GM23248 (cell line): ENCODE data around the gene GGPS1. TPM values are rescaled to one million over a fixed set of nuclear protein-coding genes. Genes with fewer than 3 reads are reported as not detected.
A peak's percentile ranks its signal among the peaks of the same experiment; 100 is the strongest.

Experiments used
- DNase-seq: peaks from one replicate; pipeline ENCODE4 v3.0.0-alpha.2; 2015
- H2AFZ ChIP-seq: fragments of 200-600 bp; sonication (generic); 2 replicates; pipeline ENCODE4 v1.6.1; 2016; ENCODE audit warnings: antibody characterized with exemption
- H3F3A ChIP-seq: fragments of 200-600 bp; sonication (generic); 2 replicates; pipeline ENCODE4 v1.6.1; 2016; ENCODE audit warnings: mild to moderate bottlenecking, antibody characterized with exemption, mixed run types; ENCODE audit not compliant: insufficient read depth
- H3K27ac ChIP-seq: fragments of 200-600 bp; sonication (generic); 2 replicates; pipeline ENCODE4 v1.5.1; 2016; ENCODE audit warnings: mild to moderate bottlenecking
- H3K27me3 ChIP-seq: fragments of 200-600 bp; sonication (generic); replicated peaks from 2 replicates; pipeline ENCODE4 v1.6.1; 2016; ENCODE audit warnings: mild to moderate bottlenecking; ENCODE audit not compliant: insufficient read depth
- H3K36me3 ChIP-seq: fragments of 200-600 bp; sonication (generic); 2 replicates; pipeline ENCODE4 v1.6.1; 2016; ENCODE audit warnings: low read depth, mild to moderate bottlenecking
- H3K4me1 ChIP-seq: fragments of 200-600 bp; sonication (generic); 2 replicates; pipeline ENCODE4 v1.6.1; 2016; ENCODE audit warnings: mild to moderate bottlenecking; ENCODE audit not compliant: insufficient read depth
- H3K4me2 ChIP-seq: fragments of 200-600 bp; sonication (generic); one replicate; pipeline ENCODE4 v1.6.1; 2016; ENCODE audit warnings: mild to moderate bottlenecking; ENCODE audit not compliant: unreplicated experiment
- H3K4me3 ChIP-seq: fragments of 200-600 bp; sonication (generic); 2 replicates; pipeline ENCODE4 v1.5.1; 2016; ENCODE audit warnings: mild to moderate bottlenecking
- H3K79me2 ChIP-seq: fragments of 200-600 bp; sonication (generic); 2 replicates; pipeline ENCODE4 v1.6.1; 2016; ENCODE audit warnings: mild to moderate bottlenecking; ENCODE audit not compliant: insufficient read depth
- H3K9ac ChIP-seq: fragments of 200-600 bp; sonication (generic); 2 replicates; pipeline ENCODE4 v1.6.1; 2016; ENCODE audit warnings: mild to moderate bottlenecking
- H3K9me2 ChIP-seq: fragments of 200-600 bp; sonication (generic); 2 replicates; pipeline ENCODE4 v1.6.1; 2016; ENCODE audit warnings: mixed run types, mild to moderate bottlenecking, moderate library complexity; ENCODE audit not compliant: insufficient read depth
- H3K9me3 ChIP-seq: fragments of 200-600 bp; sonication (generic); one replicate; pipeline ENCODE4 v1.6.1; 2017; ENCODE audit warnings: low read depth
- H4K20me1 ChIP-seq: fragments of 200-600 bp; sonication (generic); 2 replicates; pipeline ENCODE4 v1.6.0; 2016; ENCODE audit not compliant: insufficient read depth
- EZH2 ChIP-seq: fragments of 200-600 bp; sonication (generic); IDR thresholded peaks from 2 replicates; pipeline ENCODE4 v1.6.1; 2018; ENCODE audit warnings: antibody characterized with exemption, mild to moderate bottlenecking; ENCODE audit not compliant: insufficient read depth, poor library complexity, severe bottlenecking
- EZH2phosphoT487 ChIP-seq: fragments of 200-600 bp; sonication (generic); IDR thresholded peaks from 2 replicates; pipeline ENCODE4 v1.6.1; 2018; ENCODE audit warnings: antibody characterized with exemption, moderate library complexity, mild to moderate bottlenecking, low read depth; ENCODE audit not compliant: insufficient read depth
- WGBS, 2 experiments: methylation state at CpG; one replicate each; pipeline ENCODE4 v1.1.6; 2015 to 2017; ENCODE audit warnings: low lambda C conversion rate in 2 of 2, low coverage in 1 of 2; ENCODE audit errors: missing lambda C conversion rate in 2 of 2; 5-methylcytosine and 5-hydroxymethylcytosine counted together
- in situ Hi-C: fragments of 300-500 bp; cut with MboI; formaldehyde crosslinking; loops from 2 replicates; pipeline ENCODE4 v1.15.0; 2020
- polyA plus RNA-seq: library from polyadenylated mRNA; unstranded; fragments of >200 nt; fragmentation: Nextera tagmentation; extraction: Ambion mirVana; gene quantifications from 2 replicates; pipeline ENCODE4 v1.2.1, GENCODE V29; 2016
- total RNA-seq: library from RNA; depleted of rRNA; stranded (reverse); fragments of >200 nt; shearing (Covaris generic); gene quantifications from 2 replicates; pipeline ENCODE4 v1.2.3, GENCODE V29; 2014

GGPS1 gene
- total and polyA plus RNA-seq, 2 experiments from 2014 or later: 33.6 to 59.9 TPM

DNA sequence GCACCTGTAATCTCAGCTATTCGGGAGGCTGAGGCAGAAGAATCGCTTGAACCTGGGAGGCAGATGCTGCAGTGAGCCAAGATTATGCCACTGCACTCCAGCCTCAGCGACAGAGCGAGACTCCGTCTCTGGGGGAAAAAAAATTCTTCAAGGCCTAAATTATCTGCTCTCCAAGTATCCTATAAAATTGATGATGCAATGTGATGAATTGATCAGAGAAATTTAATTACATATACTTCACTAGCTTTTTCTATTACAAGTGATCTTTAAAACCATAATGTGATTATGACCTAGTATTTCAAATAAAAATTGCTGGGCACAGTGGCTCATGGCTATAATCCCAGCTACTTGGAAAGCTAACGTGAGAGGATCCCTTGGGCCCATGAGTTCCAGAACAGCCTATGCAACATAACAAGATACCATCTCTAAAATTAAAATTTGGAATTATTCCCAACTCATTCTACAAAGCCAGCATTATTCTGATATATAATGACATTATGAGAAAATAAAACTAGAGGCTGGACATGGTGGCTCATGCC, 44.1 kb upstream of the GGPS1 start:
- peaks cover 9% of the 10 kb centered on the region; the same call in 1 of the 2 replicates for H3K4me1 ChIP-seq
- H3K4me3 ChIP-seq: no peak overlapping the region
- in situ Hi-C loops: no loop called here
- H3K36me3 ChIP-seq: no peaks in the 10 kb centered on the region
- TF ChIP-seq EZH2 (no peak), EZH2phosphoT487 (no peak)
- H3K4me2 ChIP-seq: no peak overlapping the region
- no peak overlapping the region for H2AFZ ChIP-seq
- H3K9me3 ChIP-seq: no peaks in the 10 kb centered on the region
- 88 to 93% methylated on average over 6 of the region's 6 CpGs for WGBS, 2 experiments
- H3K27ac ChIP-seq: no peak overlapping the region
- no peak for DNase-seq
- no peak overlapping the region for H3K9ac ChIP-seq
- peaks cover 100% of the 10 kb centered on the region for H3K79me2 ChIP-seq
- H3K9me2 ChIP-seq: no peaks in the 10 kb centered on the region
- H3K27me3 ChIP-seq: no peaks in the 10 kb centered on the region
- peaks cover 41% of the 10 kb centered on the region for H4K20me1 ChIP-seq
- 0 out of 2 replicates have a peak, but pooled peaks cover 5% of the 10 kb centered on the region for H3F3A ChIP-seq

DNA sequence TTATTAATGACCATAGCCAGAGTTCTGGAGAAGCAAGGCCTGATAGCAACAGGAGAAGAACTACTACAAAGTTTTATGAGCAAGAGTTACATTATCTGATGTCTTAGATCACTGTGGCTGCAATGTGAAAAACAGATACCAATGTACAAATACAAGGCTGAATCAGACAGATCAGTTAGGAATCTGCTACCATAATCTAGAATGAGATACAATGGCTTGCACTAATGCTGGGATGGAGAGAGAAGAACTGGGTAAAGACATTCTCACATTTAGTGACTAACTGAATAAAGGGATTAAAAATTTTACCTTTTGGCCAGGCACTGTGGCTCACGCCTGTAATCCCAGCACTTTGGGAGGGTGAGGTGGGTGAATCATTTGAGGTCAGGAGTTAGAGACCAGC, 41.7 kb upstream of the GGPS1 start:
- no peaks in the 10 kb centered on the region for H3K9me3 ChIP-seq
- H3K27me3 ChIP-seq: no peaks in the 10 kb centered on the region
- peaks cover 9% of the 10 kb centered on the region; the same call in 1 of the 2 replicates for H3K4me1 ChIP-seq
- H3K79me2 ChIP-seq: peaks cover 100% of the 10 kb centered on the region
- H3K4me3 ChIP-seq: no peak overlapping the region
- TF ChIP-seq EZH2 (no peak), EZH2phosphoT487 (no peak)
- H2AFZ ChIP-seq: no peak overlapping the region
- no peaks in the 10 kb centered on the region for H3K9me2 ChIP-seq
- H3F3A ChIP-seq: 0 out of 2 replicates have a peak, but pooled peaks cover 5% of the 10 kb centered on the region
- no peak overlapping the region for H3K9ac ChIP-seq
- WGBS, 2 experiments: 67 to 76% methylated on average over 1 of the region's 1 CpG
- peak; percentile 34 for DNase-seq
- no peak overlapping the region for H3K4me2 ChIP-seq
- in situ Hi-C loops: no loop called here
- peaks cover 36% of the 10 kb centered on the region for H4K20me1 ChIP-seq
- H3K27ac ChIP-seq: no peak overlapping the region
- no peaks in the 10 kb centered on the region for H3K36me3 ChIP-seq

- Histone ChIP-seq H4K20me1 (peaks cover 31% of the 10 kb centered on the region), H3K4me2 (no peak overlapping the region), H3K27me3 (no peaks in the 10 kb centered on the region), H3F3A (0 out of 2 replicates have a peak, but pooled peaks cover 5% of the 10 kb centered on the region), H3K9me3 (no peaks in the 10 kb centered on the region), H3K9ac (no peak overlapping the region), H3K27ac (no peak overlapping the region), H3K4me1 (peaks cover 9% of the 10 kb centered on the region; the same call in 1 of the 2 replicates), H3K4me3 (no peak overlapping the region), H3K36me3 (no peaks in the 10 kb centered on the region), H3K9me2 (no peaks in the 10 kb centered on the region), H3K79me2 (peaks cover 100% of the 10 kb centered on the region), H2AFZ (no peak overlapping the region)
- in situ Hi-C loops: no loop called here
- 68 to 77% methylated on average over 4 of the region's 4 CpGs for WGBS, 2 experiments
- DNase-seq: no peak
- TF ChIP-seq EZH2 (no peak), EZH2phosphoT487 (no peak)
Measured at GRCh38 chr1:235287208-235287882, 41.0 kb upstream of the GGPS1 start.

DNA sequence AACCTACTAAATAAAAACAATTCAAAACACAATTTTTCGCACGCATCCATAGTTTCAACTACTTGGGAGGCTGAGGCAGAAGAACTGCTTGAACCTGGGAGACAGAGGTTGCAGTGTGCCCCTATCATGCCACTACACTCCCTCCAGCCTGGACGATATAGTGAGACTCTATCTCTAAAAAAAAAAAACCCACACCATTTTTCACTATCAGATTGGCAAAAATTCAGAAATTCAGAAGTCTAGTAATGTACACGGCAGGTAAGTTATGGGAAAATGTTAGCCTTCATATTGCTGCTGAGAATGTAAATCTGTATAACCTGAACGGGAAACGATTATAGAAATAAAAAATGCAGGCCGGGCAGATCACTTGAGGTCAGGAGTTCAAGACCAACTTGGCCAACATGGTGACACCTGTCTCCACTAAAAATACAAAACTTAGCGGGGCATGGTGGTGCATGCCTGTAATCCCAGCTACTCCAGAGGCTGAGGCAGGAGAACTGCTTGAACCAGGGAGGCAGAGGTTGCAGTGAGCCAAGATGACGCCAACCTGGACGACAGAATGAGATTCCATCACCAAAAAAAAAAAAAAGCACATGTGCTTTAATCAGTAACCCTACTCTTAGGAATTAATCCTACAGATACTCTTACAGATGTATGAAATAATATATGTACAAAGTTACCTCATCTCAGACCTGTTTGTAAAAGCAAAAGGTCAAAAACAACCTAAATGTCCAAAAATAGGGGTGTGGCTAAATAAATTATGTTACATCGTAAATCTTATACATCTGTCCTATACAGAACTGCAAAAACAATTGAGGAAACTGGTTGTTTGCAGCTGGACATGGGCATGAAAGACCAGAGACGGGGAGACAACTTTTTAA, 38.3 kb upstream of the GGPS1 start:
- 0 out of 2 replicates have a peak, but pooled peaks cover 5% of the 10 kb centered on the region for H3F3A ChIP-seq
- H3K36me3 ChIP-seq: no peaks in the 10 kb centered on the region
- H3K27ac ChIP-seq: no peak overlapping the region
- H2AFZ ChIP-seq: no peak overlapping the region
- 95 to 98% methylated on average over 12 of the region's 12 CpGs for WGBS, 2 experiments
- no peak overlapping the region for H3K9ac ChIP-seq
- H3K4me3 ChIP-seq: no peak overlapping the region
- H3K4me2 ChIP-seq: no peak overlapping the region
- peaks cover 9% of the 10 kb centered on the region; the same call in 1 of the 2 replicates for H3K4me1 ChIP-seq
- no peak for TF ChIP-seq EZH2
- no peak for TF ChIP-seq EZH2phosphoT487
- in situ Hi-C loops: no loop called here
- H3K79me2 ChIP-seq: peaks cover 100% of the 10 kb centered on the region
- H3K9me2 ChIP-seq: no peaks in the 10 kb centered on the region
- peaks cover 29% of the 10 kb centered on the region for H4K20me1 ChIP-seq
- H3K9me3 ChIP-seq: no peaks in the 10 kb centered on the region
- no peaks in the 10 kb centered on the region for H3K27me3 ChIP-seq
- DNase-seq: no peak
